ENCODE data around the gene PKP4.

GRCh38 chr2:158666969-158667368, 210.2 kb downstream of the PKP4 start:
- TF ChIP-seq CTCF (conservative IDR thresholded peaks at IDR 0.05; ENCODE audit: low read depth in 2 of 2), result no peak
- TF ChIP-seq EZH2 (IDR thresholded peaks at IDR 0.05; ENCODE audit: low read depth, unreplicated experiment), result no peak
- no peak for TF ChIP-seq ETS1 (IDR thresholded peaks at IDR 0.05)
- no peak for TF ChIP-seq POLR2AphosphoS5 (IDR thresholded peaks at IDR 0.05; ENCODE audit: low read depth)
- no peak for TF ChIP-seq JUNB (IDR thresholded peaks at IDR 0.05; ENCODE audit: unreplicated experiment)
- no peak for TF ChIP-seq ZNF114 (CRISPR knock-in tag; IDR thresholded peaks at IDR 0.05)
- TF ChIP-seq EZH2phosphoT487 (IDR thresholded peaks at IDR 0.05; ENCODE audit: unreplicated experiment), result no peak
- TF ChIP-seq REST (IDR thresholded peaks at IDR 0.05; ENCODE audit: unreplicated experiment), result no peak
- TF ChIP-seq CREB1 (CRISPR knock-in tag; IDR thresholded peaks at IDR 0.05; ENCODE audit: low read depth), result no peak
- no peak for TF ChIP-seq NANOG (IDR thresholded peaks at IDR 0.05; ENCODE audit: borderline replicate concordance)
- TF ChIP-seq ZNF462 (CRISPR knock-in tag; IDR thresholded peaks at IDR 0.05), result no peak
- no peak for TF ChIP-seq ZNF331 (CRISPR knock-in tag; IDR thresholded peaks at IDR 0.05; ENCODE audit: low read depth)
